Smooth muscle cell of the brain vasculature (primary cell): ENCODE data around the gene C1GALT1.
"Not testable (repeated sequence)": the region's sequence is repeated elsewhere in the genome, so short reads cannot be mapped to it uniquely, and the experiment has no call there.

Experiments used
- DNase-seq: peaks from one replicate; pipeline ENCODE4 v3.0.0-alpha.2; 2012; ENCODE audit warnings: low read depth, low spot score

C1GALT1 gene

DNA sequence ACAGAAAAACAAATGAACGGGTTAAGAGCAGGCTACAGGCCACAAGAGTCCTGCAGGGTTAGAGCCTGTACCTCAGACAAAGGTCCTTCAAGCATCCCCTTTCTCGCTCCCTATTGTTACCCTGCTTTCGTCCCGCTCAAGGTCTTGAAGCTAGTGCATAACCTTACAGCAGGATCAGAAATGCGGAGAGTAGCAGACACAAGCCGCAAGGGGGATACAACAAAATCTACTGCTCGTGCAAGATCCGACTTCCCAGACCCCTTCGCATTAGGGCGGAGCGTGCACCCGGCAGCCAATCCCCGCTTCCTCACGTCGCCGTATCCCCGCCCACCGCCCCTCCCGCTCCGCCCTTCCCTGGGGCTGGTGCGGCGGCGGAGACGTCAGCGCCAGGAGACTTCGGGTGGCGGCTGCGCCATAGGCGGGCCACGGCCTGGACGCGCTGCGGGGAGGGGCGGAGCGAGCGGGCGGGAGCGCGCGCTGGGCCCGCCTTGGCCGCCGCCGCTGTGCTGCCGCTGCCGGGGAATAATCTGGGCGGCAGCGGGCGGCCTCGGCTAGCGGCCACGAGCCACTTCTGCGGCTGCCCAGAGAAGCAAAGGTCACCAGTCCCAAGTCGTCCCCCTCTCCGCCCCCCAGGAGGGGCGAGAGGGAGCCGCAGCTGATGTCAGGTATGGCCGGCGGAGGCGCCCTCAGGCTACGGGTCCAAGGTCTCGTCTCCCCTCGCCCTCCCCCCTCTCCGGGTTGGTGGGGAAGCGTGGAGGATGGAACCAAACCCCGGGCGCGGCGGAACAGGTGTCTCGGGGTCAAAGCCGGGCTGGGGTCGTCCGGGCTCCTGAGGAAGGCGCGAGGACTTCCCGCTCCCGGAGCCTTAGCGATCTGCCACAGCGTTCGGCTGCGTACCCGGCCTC is at the start of gene C1GALT1:
C1GALT1 (plus strand) TSS at position 389 of the 905 bp plus-strand sequence. CDS start 51,776 bp downstream, outside the sequence.
- DNase-seq, result peak; percentile 95

DNA sequence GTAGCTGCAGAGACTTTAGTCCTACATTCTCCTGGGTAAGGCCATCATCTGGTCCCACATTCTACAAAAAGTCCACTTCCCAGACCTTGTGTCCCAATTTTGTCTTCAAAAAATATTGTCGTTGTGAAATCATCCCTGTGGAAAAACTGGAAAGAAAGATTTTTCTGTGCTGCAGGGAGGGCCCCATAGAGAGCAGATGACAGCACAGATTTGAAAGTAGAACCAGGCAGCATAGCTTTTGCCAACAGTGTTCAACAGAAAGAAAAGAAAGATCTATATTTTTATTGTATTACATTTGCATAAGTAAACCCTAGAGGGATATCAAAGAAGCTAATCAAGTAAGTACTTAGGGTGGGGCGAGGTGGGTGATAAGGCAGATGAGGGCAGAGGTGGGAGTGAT is 48.3 kb upstream of the C1GALT1 start:
- no peak for DNase-seq

GRCh38 chr7:7135074-7135473 is 47.3 kb upstream of the C1GALT1 start:
- DNase-seq, result no peak

GRCh38 chr7:7135924-7136323 is 46.4 kb upstream of the C1GALT1 start:
- DNase-seq, result not testable (repeated sequence)

GRCh38 chr7:7136466-7137381 is 45.6 kb upstream of the C1GALT1 start:
- no peak for DNase-seq

- no peak for DNase-seq
These were observed 43.4 kb upstream of the C1GALT1 start for GRCh38 chr7:7138897-7139296.

DNA sequence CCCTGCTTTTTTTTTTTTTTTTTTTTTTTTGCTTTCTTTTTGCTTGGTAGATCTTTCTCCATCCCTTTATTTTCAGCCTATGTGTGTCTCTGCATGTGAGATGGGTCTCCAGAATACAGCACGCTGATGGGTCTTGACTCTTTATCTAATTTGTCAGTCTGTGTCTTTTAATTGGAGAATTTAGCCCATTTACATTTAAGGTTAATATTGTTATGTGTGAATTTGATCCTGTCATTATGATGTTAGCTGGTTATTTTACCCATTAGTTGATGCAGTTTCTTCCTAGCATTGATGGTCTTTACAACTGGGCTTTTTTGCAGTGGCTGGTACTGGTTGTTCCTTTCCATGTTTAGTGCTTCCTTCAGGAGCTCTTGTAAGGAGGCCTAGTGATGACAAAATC is 38.9 kb upstream of the C1GALT1 start:
- DNase-seq, result not testable (repeated sequence)

- not testable (repeated sequence) for DNase-seq
These were observed 37.2 kb upstream of the C1GALT1 start for GRCh38 chr7:7145151-7145550.

GRCh38 chr7:7146837-7147236 is 35.5 kb upstream of the C1GALT1 start:
- no peak for DNase-seq

- DNase-seq, result no peak
These were observed 33.4 kb upstream of the C1GALT1 start for GRCh38 chr7:7148798-7149481.

DNA sequence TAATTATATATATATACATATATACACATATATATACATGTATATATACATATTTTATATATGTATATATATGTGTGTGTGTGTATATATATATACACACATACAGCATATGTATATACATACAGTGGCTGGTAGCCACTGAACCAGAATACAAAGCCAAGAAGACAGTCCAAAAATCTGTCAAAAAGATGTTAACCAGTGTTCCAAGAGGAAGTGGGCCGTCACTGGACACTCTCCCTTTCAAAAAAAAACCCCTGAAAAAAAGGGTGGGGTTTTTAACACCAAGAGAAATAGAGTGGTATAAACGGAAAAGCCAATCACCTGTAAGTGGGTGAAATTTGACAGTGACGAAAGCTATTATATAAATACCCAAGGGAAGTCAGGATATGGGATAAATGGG is 31.1 kb upstream of the C1GALT1 start:
- no peak for DNase-seq

DNA sequence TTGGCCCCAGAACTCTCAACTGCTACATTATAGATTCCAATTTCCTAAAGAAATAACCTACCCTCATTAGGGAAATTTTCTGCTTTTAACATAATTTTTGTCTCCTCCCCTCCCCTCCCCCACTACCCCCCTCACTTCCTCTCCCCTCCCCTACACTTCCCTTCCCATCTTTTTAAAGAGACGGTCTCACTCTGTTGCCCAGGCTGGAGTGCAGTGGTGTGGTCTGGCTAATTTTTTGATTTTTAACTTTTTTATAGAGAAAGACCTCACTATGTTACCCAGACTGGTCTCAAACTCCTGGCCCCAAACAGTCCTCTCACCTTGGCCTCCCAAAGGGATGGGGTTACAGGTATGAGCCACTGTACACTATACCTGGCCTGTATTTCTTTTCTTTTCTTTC is 30.5 kb upstream of the C1GALT1 start:
- DNase-seq, result no peak

GRCh38 chr7:7152315-7152714 is 30.0 kb upstream of the C1GALT1 start:
- no peak for DNase-seq

DNA sequence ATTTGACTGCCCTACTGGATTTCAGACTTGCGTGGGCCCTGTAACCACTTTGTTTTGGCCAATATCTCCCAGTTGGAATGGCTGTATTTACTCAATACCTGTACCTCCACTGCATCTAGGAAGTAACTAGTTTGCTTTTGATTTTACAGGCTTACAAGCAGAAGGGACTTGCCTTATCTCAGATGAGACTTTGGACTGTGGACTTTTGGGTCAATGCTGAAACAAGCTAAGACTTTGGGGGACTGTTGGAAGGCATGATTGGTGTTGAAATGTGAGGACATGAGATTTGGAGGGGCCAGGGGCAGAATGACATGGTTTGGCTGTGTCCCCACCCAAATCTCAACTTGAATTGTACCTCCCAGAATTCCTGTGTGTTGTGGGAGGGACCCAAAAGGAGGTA is 28.0 kb upstream of the C1GALT1 start:
- DNase-seq, result not testable (repeated sequence)

GRCh38 chr7:7156663-7157062 is 25.7 kb upstream of the C1GALT1 start:
- DNase-seq, result no peak

- DNase-seq, result peak; percentile 53
These were observed 25.0 kb upstream of the C1GALT1 start for GRCh38 chr7:7157177-7157886.

GRCh38 chr7:7157887-7158271 is 24.5 kb upstream of the C1GALT1 start:
- peak; percentile 13 for DNase-seq

GRCh38 chr7:7159063-7159658 is 23.2 kb upstream of the C1GALT1 start:
- DNase-seq, result no peak

- no peak for DNase-seq
These were observed 17.8 kb upstream of the C1GALT1 start for GRCh38 chr7:7164591-7164990.

- DNase-seq, result no peak
These were observed 17.0 kb upstream of the C1GALT1 start for GRCh38 chr7:7165372-7165771.

DNA sequence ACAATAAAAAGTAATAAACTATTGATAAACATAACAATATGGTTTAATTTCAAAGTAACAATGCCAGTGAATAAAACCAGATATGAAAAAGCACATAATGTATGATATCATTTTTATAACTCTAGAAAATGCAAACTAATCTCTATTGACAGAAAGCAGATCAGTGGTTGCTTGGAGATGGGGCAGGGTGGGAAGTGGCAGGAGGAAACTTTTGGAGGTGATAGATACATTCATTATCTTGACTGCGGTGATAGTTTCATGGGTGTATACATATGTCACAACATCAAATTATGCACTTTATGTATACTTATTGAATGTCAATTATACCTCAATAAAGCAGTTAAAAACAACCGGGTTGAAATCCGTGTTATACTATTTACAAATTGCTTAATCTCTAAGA is 16.0 kb upstream of the C1GALT1 start:
- no peak for DNase-seq
